Urinary bladder (tissue), 4 donors: ENCODE results near the gene MRTO4. TPM values are rescaled to one million over a fixed set of nuclear protein-coding genes. Genes with fewer than 3 reads are reported as not detected.
"Not testable (repeated sequence)": the region's sequence is repeated elsewhere in the genome, so short reads cannot be mapped to it uniquely, and the experiment has no call there.

ENCODE experiments used
- DNase-seq: peaks from one replicate; pipeline ENCODE4 v3.0.0-alpha.2; 2015; ENCODE audit errors: extremely low spot score
- H3K27ac ChIP-seq: one replicate; pipeline ENCODE4 v1.5.1; 2013; ENCODE audit warnings: low read depth, mild to moderate bottlenecking, moderate library complexity
- H3K36me3 ChIP-seq: one replicate; pipeline ENCODE4 v1.6.1; 2013; ENCODE audit warnings: mild to moderate bottlenecking, moderate library complexity; ENCODE audit not compliant: insufficient read depth
- H3K4me1 ChIP-seq: one replicate; pipeline ENCODE4 v1.6.1; 2013; ENCODE audit warnings: mild to moderate bottlenecking, moderate library complexity; ENCODE audit not compliant: insufficient read depth
- H3K4me3 ChIP-seq: one replicate; pipeline ENCODE4 v1.5.1; 2013; ENCODE audit warnings: low read depth, low read length
- WGBS: extraction: QIAGEN DNeasy Blood & Tissue Kit; methylation state at CpG from one replicate; pipeline ENCODE4 v1.1.7; 2013; 5-methylcytosine and 5-hydroxymethylcytosine counted together
- polyA plus RNA-seq: library from polyadenylated mRNA; stranded (reverse); fragments of 200-250 nt; gene quantifications from one replicate; pipeline ENCODE4 v1.2.3, GENCODE V29; 2013
- total RNA-seq: library from RNA; depleted of rRNA; stranded (reverse); fragments of >200 nt; gene quantifications from one replicate; pipeline ENCODE4 v1.2.3, GENCODE V29; 2014
- donor health status: healthy with polysubstance abuse.
- donor health status: healthy.

MRTO4 gene
- total and polyA plus RNA-seq, 2 donors, result 13.5 to 22.0 TPM

DNA sequence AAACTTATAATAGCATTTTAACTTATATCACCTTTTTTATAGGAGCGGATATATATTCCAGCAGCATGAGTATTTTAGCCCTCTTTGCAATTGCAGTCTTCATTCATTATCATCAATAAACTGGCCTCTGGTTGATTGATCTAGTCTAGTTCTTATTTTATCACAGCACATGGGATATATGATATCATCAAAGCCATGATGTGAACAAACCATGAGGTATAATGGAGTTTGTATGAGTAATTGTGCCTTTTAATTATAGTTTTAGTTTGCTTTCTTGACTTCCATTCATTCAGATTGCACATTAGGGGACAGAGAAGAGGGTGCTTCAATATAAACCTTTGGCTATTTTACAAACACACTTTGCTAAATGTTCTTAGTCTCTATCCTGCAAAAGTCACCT is 38.0 kb upstream of the MRTO4 start:
- DNase-seq, result no peak
- 98% methylated on average over 1 of the region's 1 CpG for WGBS
- H3K36me3 ChIP-seq, result peaks cover 2% of the 10 kb centered on the region
- H3K4me1 ChIP-seq, result no peaks in the 10 kb centered on the region
- H3K4me3 ChIP-seq, result no peak overlapping the region
- no peak overlapping the region for H3K27ac ChIP-seq

- not testable (repeated sequence) for DNase-seq, H3K4me3 ChIP-seq, H3K27ac ChIP-seq, H3K36me3 ChIP-seq, H3K4me1 ChIP-seq
- 96% methylated on average over 4 of the region's 4 CpGs for WGBS
Measured at GRCh38 chr1:19216585-19216984, 35.0 kb upstream of the MRTO4 start.

- H3K4me1 ChIP-seq, result no peaks in the 10 kb centered on the region
- no peak overlapping the region for H3K4me3 ChIP-seq
- DNase-seq, result no peak
- WGBS, result 45% methylated on average over 7 of the region's 7 CpGs
- H3K36me3 ChIP-seq, result peaks cover 2% of the 10 kb centered on the region
- H3K27ac ChIP-seq, result no peak overlapping the region
Measured at GRCh38 chr1:19219451-19219850, 32.2 kb upstream of the MRTO4 start.

GRCh38 chr1:19220080-19220846 is 31.3 kb upstream of the MRTO4 start:
- Histone ChIP-seq H3K4me1 (no peaks in the 10 kb centered on the region), H3K36me3 (peaks cover 2% of the 10 kb centered on the region), H3K27ac (no peak overlapping the region), H3K4me3 (no peak overlapping the region)
- no peak for DNase-seq
- WGBS, result 90% methylated on average over 8 of the region's 8 CpGs

GRCh38 chr1:19220991-19221390 is 30.6 kb upstream of the MRTO4 start:
- no peak overlapping the region for H3K4me3 ChIP-seq
- no peak for DNase-seq
- no peak overlapping the region for H3K27ac ChIP-seq
- 62% methylated on average over 7 of the region's 7 CpGs for WGBS
- peaks cover 2% of the 10 kb centered on the region for H3K36me3 ChIP-seq
- H3K4me1 ChIP-seq, result no peaks in the 10 kb centered on the region

- Histone ChIP-seq H3K27ac (no peak overlapping the region), H3K4me3 (no peak overlapping the region), H3K4me1 (no peaks in the 10 kb centered on the region), H3K36me3 (no peaks in the 10 kb centered on the region)
- 95% methylated on average over 11 of the region's 11 CpGs for WGBS
- no peak for DNase-seq
Measured at GRCh38 chr1:19222573-19222972, 29.0 kb upstream of the MRTO4 start.

DNA sequence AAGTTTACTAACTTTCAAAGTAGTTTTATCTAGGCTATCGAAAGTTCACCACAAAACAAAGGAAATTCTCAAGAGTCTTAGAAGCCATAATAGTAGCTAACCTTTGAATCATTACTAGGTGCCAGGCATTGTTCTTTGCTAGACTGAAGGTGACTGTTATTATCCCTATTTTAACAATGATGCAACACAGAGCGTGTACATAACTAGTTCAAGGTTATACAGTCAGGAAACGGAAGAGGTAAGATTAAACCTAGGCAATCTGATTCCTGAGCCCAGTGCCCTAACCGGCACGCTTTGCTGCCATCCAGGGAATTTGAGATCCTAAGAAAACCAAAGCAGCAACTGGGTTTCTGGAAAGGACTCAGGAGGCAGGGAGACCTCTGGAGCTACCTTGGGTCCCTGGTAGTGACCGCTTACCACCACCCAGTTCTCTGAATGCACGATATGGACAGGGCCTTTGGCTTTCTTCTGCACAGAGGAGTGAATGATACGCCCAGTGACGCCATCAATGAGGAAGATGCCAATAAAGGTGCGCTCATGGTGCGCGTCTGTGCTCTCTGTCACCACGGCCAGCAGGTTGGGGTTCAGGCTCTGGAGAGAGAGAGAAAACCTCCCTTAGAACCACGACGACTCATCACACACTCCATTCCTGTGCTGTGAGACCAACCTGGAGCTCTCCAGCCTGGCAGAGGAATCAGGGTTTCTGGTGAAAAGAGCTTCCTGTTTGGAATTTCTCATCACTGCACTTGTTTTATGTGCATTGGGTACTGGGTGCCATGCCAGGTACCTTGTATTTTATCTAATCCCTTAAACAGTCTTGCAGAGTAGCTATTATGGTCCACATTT is 28.4 kb upstream of the MRTO4 start:
- H3K4me3 ChIP-seq, result no peak overlapping the region
- no peaks in the 10 kb centered on the region for H3K4me1 ChIP-seq
- 91% methylated on average over 15 of the region's 15 CpGs for WGBS

DNA sequence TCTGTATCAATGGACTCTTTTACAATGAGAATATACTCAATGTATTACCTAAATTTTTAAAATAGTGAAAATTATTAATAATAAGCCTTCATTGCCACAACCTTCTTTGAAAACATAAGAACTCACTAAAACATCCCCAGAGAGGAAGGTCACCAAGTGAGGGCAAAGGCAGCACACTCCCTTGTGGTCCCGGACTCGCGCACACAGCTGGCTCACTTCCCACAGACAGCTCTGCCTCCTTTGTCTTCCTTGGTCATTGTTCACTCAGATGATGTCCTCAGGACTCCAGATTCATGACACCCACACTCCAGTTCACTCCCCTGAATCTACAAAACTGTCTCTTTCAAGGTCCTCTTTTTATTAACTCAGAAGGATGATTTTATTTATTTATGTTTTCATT is 22.4 kb upstream of the MRTO4 start:
- Histone ChIP-seq H3K4me1 (no peaks in the 10 kb centered on the region), H3K4me3 (no peak overlapping the region), H3K36me3 (peaks cover 2% of the 10 kb centered on the region), H3K27ac (no peak overlapping the region)
- WGBS, result 74% methylated on average over 3 of the region's 3 CpGs
- no peak for DNase-seq

More for the DNA sequence above, 28.4 kb upstream of the MRTO4 start:
- Histone ChIP-seq H3K36me3 (no peaks in the 10 kb centered on the region), H3K27ac (no peak overlapping the region)
- DNase-seq, result no peak

DNA sequence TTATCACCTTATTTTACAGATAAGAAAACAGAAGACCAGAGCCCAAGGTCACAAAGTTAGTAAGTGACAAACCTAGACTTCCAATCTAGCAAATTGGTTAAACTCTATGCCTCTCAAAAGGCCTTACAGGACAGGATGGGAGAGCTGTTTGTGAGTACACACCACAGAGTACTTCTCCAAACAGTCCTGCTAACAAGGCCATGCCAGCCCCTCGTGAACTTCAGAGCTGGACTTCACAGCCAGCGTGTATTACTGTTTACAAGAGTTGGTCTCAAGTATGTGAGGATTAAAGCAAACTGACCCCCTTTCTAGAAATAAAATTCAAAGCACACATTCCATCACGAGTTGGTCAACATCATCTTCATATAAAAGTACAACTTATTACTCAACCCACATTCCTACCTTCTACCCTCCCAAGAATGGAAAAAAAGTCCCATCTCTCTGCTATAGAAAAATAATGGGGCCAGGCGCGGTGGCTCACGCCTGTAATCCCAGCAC is 21.7 kb upstream of the MRTO4 start:
- Histone ChIP-seq H3K4me3 (no peak overlapping the region), H3K4me1 (no peaks in the 10 kb centered on the region), H3K36me3 (peaks cover 2% of the 10 kb centered on the region), H3K27ac (no peak overlapping the region)
- no peak for DNase-seq
- WGBS, result 81% methylated on average over 6 of the region's 6 CpGs

GRCh38 chr1:19231736-19232523 is 19.7 kb upstream of the MRTO4 start:
- not testable (repeated sequence) for H3K4me3 ChIP-seq, H3K36me3 ChIP-seq, DNase-seq, H3K27ac ChIP-seq, H3K4me1 ChIP-seq
- 66% methylated on average over 16 of the region's 16 CpGs for WGBS

- peaks cover 2% of the 10 kb centered on the region for H3K36me3 ChIP-seq
- no peak overlapping the region for H3K27ac ChIP-seq
- H3K4me3 ChIP-seq, result no peak overlapping the region
- no peak for DNase-seq
- no peaks in the 10 kb centered on the region for H3K4me1 ChIP-seq
Measured at GRCh38 chr1:19232524-19232846, 19.1 kb upstream of the MRTO4 start.

GRCh38 chr1:19234224-19234623 is 17.4 kb upstream of the MRTO4 start:
- no peak overlapping the region for H3K27ac ChIP-seq
- no peak for DNase-seq
- H3K4me3 ChIP-seq, result no peak overlapping the region
- H3K4me1 ChIP-seq, result no peaks in the 10 kb centered on the region
- 90% methylated on average over 3 of the region's 3 CpGs for WGBS
- peaks cover 5% of the 10 kb centered on the region for H3K36me3 ChIP-seq

DNA sequence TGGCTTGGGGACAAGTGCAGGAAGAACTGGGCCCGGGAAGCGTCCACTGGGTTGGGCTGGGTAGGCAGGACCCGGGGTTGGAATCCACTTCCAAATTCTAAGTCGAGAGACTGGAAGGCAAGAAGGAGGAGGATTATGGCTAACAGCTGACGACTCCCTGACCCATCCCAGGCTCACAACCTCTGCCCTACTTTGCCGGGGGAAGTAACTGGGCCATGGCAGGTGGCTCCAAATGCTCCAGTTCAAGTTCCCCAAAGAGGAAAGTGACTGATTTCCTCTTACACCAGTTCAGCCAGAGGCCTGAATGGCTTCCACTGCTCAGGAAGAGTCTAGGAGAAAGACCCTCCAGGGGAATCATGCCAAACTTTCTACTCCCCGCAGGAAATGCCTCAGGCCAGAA is 11.7 kb upstream of the MRTO4 start:
- Histone ChIP-seq H3K4me1 (no peaks in the 10 kb centered on the region), H3K36me3 (peaks cover 7% of the 10 kb centered on the region), H3K4me3 (no peak overlapping the region), H3K27ac (no peak overlapping the region)
- WGBS, result 83% methylated on average over 7 of the region's 7 CpGs
- no peak for DNase-seq
